ENCODE measurements around the gene FOXD2.

FOXD2 gene

DNA sequence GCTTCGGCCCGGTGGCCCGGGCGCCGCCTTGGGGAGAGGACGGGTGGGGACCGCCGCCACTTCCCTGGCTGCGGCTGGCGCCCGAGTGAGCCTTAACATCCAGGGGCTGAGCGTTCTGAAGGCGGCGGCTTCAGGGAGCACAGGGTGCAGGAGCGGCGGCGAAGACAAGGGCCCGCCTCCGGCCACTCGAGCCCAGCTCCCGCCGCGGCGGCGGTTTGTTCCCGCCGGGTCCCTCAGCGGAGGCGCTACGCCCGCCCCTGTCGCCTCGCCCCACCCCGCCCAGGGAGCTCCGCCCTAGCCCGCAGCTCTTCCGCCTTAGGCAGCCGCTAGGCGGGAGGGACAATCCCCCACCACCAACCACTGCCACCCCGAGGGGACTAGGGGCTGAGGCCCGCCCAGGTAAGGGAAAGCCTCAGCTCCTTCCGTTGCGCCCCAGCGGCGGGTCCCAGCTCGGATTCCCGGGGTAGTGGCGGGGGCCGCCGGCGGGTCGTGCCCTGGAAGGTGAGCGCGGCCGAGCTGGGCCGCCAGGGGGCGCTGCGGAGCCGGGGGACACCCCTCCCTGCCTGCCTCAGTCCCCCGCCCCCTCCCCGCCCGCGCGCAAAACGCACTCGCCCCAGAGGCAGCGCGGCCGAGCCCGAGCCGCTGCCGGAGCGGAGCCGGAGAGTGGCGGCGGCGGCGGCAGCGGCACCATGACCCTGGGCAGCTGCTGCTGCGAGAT, at the start of gene FOXD2:
FOXD2 (plus strand) TSS at position 598 of the 718 bp plus-strand sequence; CDS start at position 690, 92 bp downstream.
- TF ChIP-seq, protein P1, sequence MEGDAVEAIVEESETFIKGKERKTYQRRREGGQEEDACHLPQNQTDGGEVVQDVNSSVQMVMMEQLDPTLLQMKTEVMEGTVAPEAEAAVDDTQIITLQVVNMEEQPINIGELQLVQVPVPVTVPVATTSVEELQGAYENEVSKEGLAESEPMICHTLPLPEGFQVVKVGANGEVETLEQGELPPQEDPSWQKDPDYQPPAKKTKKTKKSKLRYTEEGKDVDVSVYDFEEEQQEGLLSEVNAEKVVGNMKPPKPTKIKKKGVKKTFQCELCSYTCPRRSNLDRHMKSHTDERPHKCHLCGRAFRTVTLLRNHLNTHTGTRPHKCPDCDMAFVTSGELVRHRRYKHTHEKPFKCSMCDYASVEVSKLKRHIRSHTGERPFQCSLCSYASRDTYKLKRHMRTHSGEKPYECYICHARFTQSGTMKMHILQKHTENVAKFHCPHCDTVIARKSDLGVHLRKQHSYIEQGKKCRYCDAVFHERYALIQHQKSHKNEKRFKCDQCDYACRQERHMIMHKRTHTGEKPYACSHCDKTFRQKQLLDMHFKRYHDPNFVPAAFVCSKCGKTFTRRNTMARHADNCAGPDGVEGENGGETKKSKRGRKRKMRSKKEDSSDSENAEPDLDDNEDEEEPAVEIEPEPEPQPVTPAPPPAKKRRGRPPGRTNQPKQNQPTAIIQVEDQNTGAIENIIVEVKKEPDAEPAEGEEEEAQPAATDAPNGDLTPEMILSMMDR (IDR thresholded peaks at IDR 0.05; ENCODE audit: low read depth, low read length) = peak; percentile 53
- peak; percentile 44 for DNase-seq (ENCODE audit: extremely low read depth, low read depth)

DNA sequence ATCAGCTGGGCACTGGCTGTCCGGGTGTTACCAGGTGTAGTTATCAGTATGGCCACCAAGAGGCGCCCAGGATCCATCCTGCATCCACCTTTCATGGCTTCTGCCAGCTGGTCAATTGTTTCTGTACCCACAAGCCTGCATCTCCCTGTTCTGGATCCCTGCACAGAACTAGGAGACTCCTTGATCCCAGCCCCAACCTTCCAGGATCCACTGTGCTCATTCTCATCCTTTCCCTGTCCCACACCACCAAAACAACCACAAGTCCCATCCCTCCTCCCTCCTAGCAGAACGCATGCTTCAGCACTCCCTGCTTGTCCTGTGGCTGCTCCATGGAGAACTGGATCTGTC, 49.0 kb upstream of the FOXD2 start:
- DNase-seq (ENCODE audit: extremely low read depth, low read depth) = no peak

GRCh38 chr1:47389731-47390130, 48.1 kb upstream of the FOXD2 start:
- TF ChIP-seq, protein P1 (IDR thresholded peaks at IDR 0.05; ENCODE audit: low read depth, low read length) = no peak
- no peak for DNase-seq (ENCODE audit: extremely low read depth, low read depth)

More for the DNA sequence above, 49.0 kb upstream of the FOXD2 start:
- TF ChIP-seq, protein P1 (IDR thresholded peaks at IDR 0.05; ENCODE audit: low read depth, low read length) = peak; percentile 84

- TF ChIP-seq, protein P1 (IDR thresholded peaks at IDR 0.05; ENCODE audit: low read depth, low read length) = no peak
- DNase-seq (ENCODE audit: extremely low read depth, low read depth) = no peak
Observed at GRCh38 chr1:47390843-47391242, 47.0 kb upstream of the FOXD2 start.

DNA sequence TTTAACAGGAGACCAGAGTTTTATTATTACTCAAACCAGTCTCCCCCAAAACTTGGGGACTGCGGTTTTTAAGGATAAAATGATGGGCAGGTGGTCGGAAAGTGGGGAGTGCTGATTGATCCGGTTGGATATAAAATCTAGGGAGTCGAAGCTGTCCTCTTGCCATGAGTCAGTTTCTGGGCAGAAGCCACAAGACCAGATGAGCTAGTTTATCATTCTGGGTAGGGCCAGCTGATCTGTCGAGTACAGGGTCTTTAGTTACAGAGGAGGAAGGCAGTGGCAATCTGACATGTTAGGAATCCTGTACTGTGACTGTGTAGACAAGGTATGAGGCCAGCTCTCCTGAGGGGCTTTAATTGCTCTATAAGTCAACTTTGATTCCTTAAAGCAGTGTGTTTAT, 44.7 kb upstream of the FOXD2 start:
- TF ChIP-seq, protein P1 (IDR thresholded peaks at IDR 0.05; ENCODE audit: low read depth, low read length) = no peak
- DNase-seq (ENCODE audit: extremely low read depth, low read depth) = no peak

GRCh38 chr1:47395433-47395832, 42.4 kb upstream of the FOXD2 start:
- TF ChIP-seq, protein P1 (IDR thresholded peaks at IDR 0.05; ENCODE audit: low read depth, low read length) = no peak
- no peak for DNase-seq (ENCODE audit: extremely low read depth, low read depth)

DNA sequence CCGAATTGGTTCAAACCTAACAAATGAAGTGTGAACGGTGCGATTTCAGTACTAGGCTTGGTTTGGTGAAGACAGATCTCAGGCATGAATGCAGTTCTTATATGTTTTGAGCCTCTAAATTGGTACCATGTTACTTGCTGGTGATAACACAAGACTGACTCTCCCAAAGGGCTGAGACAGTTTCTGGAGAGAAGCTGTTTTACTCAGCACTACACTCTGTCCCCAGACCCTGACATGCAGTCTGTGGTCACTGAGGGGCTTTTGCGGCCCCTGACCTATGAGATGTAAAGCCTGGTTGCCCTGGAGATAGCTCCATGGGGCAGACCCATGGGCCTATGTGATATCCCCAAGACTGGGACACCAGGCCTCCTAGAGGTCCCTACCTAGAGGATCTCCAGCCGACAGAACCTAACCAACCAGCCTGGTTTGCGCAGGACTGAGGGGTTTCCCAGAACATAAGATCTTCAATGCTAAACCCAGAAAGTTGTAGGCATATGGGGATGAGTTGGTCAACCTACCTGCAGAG, 41.1 kb upstream of the FOXD2 start:
- DNase-seq (ENCODE audit: extremely low read depth, low read depth) = no peak
- TF ChIP-seq, protein P1 (IDR thresholded peaks at IDR 0.05; ENCODE audit: low read depth, low read length) = no peak
